HG03025 (cell line): ENCODE measurements around the gene DEFB118.
"Not testable (repeated sequence)": the region's sequence is repeated elsewhere in the genome, so short reads cannot be mapped to it uniquely, and the experiment has no call there.

Experiments
- ATAC-seq: cut with Tn5 transposase; IDR thresholded peaks from one replicate; pipeline ENCODE4 v1.9.1; 2021; ENCODE audit warnings: mild to moderate bottlenecking, moderate library complexity; ENCODE audit not compliant: unreplicated experiment, low FRiP score

DEFB118 gene

GRCh38 chr20:31368301-31368700, at the start of gene DEFB118:
TSS of gene DEFB118 (plus strand) at chr20:31368601. CDS start at chr20:31368651, 50 bp downstream.
- no peak for ATAC-seq

- no peak for ATAC-seq
These were observed 45.9 kb upstream of the DEFB118 start for GRCh38 chr20:31322504-31322903.

GRCh38 chr20:31330893-31331292, 37.5 kb upstream of the DEFB118 start:
- no peak for ATAC-seq

GRCh38 chr20:31341470-31341869, 26.9 kb upstream of the DEFB118 start:
- ATAC-seq, result no peak

- ATAC-seq, result no peak
These were observed 12.4 kb upstream of the DEFB118 start for GRCh38 chr20:31355981-31356380.

- ATAC-seq, result no peak
These were observed 5.1 kb upstream of the DEFB118 start for GRCh38 chr20:31363295-31363694.

- ATAC-seq, result not testable (repeated sequence)
These were observed 4.1 kb upstream of the DEFB118 start for GRCh38 chr20:31364272-31364671.

- ATAC-seq, result no peak
These were observed 5.9 kb downstream of the DEFB118 start for GRCh38 chr20:31374346-31374745.

- ATAC-seq, result no peak
These were observed 22.1 kb downstream of the DEFB118 start, which contains the start of gene DEFB119 for GRCh38 chr20:31390490-31390889. TSS of gene DEFB119 (minus strand) at chr20:31390590. CDS start at chr20:31390483, 107 bp downstream.

GRCh38 chr20:31392836-31393235, 24.4 kb downstream of the DEFB118 start:
- ATAC-seq, result no peak

GRCh38 chr20:31394900-31395299, 26.5 kb downstream of the DEFB118 start:
- no peak for ATAC-seq

- no peak for ATAC-seq
These were observed 35.5 kb downstream of the DEFB118 start for GRCh38 chr20:31403886-31404285.

- ATAC-seq, result no peak
These were observed 37.7 kb downstream of the DEFB118 start, which contains the start of gene DEFB121 for GRCh38 chr20:31406115-31406514. TSS of gene DEFB121 (minus strand) at chr20:31406215. CDS start at chr20:31406152, 63 bp downstream.

- ATAC-seq, result no peak
These were observed 41.6 kb downstream of the DEFB118 start for GRCh38 chr20:31410011-31410410.

- ATAC-seq, result no peak
These were observed 46.0 kb downstream of the DEFB118 start for GRCh38 chr20:31414381-31414780.

GRCh38 chr20:31415653-31416052, 47.3 kb downstream of the DEFB118 start:
- no peak for ATAC-seq

GRCh38 chr20:31418307-31418706, 49.9 kb downstream of the DEFB118 start:
- no peak for ATAC-seq
